ENCODE measurements around the gene NKAIN4. TPM values are rescaled to one million over a fixed set of nuclear protein-coding genes. Genes with fewer than 3 reads are reported as not detected.
A peak's percentile ranks its signal among the peaks of the same experiment; 100 is the strongest.

The NKAIN4 gene
- polyA plus RNA-seq, 1 donor, result 20.7 TPM

- no peak for DNase-seq
Observed at GRCh38 chr20:63275825-63276224, 21.6 kb upstream of the NKAIN4 start.

DNA sequence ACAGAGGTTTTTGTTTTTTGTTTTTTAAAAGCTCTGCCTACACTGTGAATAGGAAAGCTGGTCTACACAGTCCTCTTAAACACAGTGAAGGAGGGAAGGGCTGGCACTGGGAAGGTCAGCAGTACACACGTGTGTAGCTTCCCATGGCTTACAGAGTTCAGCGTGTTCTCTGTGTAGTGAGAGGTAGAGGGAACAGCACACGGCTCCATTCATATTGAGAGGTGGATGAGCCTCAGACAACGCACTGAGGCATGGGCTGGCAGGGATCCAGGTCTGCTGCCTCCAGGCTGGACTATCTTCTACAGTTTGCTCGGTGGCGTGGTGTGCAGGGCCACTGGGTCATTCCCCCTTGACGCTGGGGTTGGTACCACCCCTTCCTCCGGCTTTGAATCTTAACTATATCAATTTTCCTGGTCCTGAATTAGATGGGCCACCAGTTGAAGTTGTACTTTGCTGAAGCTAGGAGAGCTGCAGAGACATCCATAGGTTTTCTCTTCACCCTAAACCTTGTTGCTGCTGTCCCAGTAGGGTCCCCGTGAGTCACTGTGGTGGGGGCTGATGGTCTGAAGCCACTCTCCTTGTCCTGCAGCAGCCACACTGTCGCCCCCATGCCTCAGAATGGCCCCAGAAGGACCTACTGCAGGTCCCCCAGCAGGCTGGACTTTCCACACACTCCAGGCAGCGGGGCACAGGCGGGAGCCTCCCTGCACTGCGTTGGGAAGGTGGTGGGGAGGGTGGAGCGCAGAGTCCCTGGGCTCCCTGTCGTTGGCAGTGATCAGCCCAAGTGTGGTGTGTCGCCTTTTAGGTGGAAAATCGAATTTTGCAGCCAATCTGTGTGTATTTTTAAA, 20.3 kb upstream of the NKAIN4 start:
- no peak for DNase-seq

- no peak for DNase-seq
Observed at GRCh38 chr20:63273635-63274380, 19.5 kb upstream of the NKAIN4 start.

- DNase-seq, result no peak
Observed at GRCh38 chr20:63273059-63273579, 18.9 kb upstream of the NKAIN4 start.

DNA sequence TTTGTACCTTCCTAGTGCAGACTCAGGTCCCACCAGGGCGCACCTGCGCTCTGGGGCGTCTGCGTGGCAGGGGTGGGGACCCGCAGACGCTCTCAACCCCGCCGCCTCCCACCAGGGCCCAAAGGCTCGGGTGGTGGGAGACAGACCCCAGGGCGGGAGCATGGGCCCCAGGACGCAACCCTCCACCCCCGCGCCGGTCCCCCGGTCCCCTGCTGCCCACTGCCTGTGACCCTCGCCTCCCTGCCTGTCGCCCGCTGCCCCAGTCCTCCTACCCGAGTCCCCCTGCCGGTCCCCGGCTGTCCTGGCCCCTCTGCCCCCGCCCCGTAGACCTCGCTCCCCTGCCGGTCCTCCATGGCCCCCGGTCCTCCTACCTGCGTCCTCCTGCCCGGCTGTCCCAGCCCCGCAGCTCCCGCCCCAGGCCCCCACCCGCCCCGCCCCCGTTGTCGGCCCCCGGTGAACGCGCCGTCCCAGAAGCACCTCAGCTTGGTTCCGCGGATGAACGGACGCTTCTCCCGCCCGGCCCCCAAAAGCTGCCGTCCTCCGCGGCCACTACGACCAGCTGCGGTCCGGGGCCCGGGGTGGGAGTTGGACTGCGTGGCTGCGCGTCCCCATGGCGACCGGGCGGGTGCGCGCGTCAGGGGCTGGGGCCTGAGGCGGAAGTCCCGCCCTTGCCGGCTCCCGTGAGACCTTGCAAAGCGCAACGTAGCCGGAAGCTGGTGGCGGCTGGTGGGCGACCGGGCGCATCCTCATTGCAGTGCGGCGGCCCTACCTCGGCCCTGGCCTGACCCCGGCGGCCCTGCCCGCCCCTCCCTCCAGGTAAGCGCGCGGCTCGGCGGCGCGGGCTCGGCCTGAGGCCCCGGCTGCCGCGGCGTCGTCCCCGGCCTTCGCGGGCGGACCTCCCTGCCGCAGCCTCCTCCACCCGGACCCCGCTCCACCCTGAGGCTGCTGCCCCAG, 18.1 kb upstream of the NKAIN4 start, which contains the start of gene ARFGAP1:
Gene ARFGAP1 (plus strand): TSS at position 709 of the 954 bp plus-strand sequence. CDS start 2,768 bp downstream, outside the sequence.
- peak; percentile 91 for DNase-seq

- no peak for DNase-seq
Observed at GRCh38 chr20:63270606-63271325, 16.5 kb upstream of the NKAIN4 start.

DNA sequence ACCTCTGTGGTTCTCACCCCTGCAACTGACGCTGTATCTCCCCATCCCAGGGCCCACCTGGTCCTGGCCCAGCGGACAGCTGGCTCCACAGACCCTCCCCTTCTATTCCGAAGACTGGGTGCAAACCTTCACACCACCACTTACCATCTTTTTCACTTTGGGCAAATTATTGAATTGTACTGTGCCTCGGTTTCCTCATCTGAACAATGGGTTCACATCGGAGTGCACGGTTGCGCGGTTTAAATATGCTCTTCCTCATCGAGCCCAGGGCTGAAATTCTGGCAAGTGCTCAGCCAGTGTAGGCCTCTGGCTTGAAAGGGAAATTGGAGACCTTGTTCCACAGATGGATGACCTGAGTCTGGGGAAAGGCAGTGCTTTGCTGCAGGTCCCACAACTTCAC, 15.5 kb upstream of the NKAIN4 start:
- DNase-seq, result no peak

- no peak for DNase-seq
Observed at GRCh38 chr20:63268671-63269439, 14.6 kb upstream of the NKAIN4 start.

DNA sequence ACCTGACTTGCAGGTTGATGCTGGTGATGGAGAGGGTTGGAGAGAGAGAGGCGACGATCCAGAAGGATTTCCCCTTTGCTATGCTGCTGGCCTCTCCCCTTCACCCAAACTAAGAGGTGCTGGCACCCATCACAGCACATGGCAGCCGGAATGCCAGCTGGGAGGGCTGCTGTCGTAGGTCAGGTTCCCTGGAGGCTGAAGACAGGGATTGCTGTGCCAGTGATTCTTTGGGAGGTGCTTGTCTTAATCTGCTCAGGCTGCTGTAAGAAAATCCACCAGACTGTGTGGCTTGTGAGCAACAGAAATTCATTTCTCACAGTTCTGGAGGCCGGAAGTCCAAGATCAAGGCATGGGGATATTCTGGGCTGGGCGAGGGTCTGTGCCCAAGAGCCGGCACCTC, 14.0 kb upstream of the NKAIN4 start:
- DNase-seq, result no peak

- no peak for DNase-seq
Observed at GRCh38 chr20:63267691-63268090, 13.4 kb upstream of the NKAIN4 start.

DNA sequence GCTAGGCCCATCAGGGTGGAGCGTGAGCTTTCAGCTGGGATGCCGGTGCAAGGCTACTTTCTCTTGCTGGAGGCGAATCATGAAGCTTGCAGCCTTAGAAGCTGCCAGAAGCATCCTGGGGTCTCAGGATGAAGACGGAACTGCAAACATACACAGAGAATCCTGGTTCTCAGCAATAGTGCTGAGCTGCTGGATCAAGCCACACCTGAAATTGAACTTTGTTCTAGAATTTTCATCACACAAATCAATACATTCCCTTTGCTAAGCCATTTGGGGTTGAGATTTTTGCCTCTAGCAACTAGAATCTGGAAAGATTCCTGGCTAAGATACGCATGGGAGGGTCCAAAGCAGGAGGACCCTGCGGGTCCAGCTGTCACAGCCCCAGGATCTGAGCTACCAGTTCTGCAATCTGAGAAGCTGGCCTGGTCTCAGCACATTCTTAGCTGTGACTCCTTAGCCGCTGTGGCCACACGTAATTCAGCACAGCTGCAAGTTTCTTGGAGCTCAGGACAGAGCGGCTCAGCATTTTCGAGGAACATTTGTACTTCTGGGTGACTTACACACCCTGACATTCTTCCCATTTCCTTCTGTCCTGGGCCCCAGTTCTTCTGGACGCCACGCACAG, 11.7 kb upstream of the NKAIN4 start:
- no peak for DNase-seq

GRCh38 chr20:63264519-63264918, 10.3 kb upstream of the NKAIN4 start:
- no peak for DNase-seq

- no peak for DNase-seq
Observed at GRCh38 chr20:63264000-63264399, 9.7 kb upstream of the NKAIN4 start.

DNA sequence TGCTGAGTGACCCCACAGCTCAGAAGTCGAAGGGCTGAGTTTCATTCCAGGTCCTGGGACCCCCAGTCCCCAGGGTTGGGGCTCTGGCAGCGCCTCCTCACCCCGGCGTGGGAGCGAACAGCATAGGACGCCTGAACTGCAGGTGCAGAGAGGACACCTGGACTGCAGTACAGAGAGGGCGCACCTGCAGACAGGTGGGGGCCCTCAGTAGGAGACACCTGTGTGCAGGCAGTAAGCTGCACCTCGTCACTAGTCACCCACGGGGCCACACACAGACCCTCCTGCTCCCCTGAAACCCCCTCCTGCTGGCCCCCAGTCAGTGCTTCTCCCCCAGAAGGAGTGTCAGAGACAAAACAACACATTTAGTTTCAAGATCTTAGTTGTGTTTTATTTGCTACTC, 8.6 kb upstream of the NKAIN4 start:
- DNase-seq, result no peak

DNA sequence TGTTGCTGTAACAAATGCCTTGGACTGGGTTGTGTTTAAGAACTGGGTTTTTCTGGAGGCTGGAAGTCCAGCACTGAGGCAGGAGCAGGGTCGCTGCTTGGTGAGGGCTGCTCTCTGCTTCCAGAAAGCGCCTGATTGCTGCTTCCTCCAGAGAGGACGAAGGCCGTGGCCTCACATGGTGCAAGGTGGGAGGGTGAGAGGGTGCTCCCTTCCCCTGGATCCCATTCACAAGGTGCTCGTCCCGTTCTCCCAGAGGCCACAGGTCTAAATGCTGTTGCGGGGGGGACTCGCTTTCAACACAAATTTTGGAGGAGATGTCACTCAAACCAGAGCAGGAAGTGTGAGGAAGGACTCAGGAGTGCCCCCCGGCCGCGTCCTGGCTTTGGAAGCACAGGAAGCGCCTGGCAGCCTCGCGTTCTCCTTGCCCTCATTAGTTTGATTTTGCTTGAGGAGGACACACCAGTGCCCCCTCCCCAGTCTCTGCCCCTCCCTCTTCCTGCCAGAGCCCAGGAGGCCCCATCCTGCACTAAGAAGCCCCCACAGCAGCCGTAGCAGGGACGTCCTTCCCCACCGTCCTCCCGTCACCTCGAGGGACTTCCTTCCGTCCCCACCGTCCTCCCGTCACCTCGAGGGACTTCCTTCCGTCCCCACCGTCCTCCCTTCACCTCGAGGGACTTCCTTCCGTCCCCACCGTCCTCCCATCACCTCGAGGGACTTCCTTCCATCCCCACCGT, 7.7 kb upstream of the NKAIN4 start:
- no peak for DNase-seq

DNA sequence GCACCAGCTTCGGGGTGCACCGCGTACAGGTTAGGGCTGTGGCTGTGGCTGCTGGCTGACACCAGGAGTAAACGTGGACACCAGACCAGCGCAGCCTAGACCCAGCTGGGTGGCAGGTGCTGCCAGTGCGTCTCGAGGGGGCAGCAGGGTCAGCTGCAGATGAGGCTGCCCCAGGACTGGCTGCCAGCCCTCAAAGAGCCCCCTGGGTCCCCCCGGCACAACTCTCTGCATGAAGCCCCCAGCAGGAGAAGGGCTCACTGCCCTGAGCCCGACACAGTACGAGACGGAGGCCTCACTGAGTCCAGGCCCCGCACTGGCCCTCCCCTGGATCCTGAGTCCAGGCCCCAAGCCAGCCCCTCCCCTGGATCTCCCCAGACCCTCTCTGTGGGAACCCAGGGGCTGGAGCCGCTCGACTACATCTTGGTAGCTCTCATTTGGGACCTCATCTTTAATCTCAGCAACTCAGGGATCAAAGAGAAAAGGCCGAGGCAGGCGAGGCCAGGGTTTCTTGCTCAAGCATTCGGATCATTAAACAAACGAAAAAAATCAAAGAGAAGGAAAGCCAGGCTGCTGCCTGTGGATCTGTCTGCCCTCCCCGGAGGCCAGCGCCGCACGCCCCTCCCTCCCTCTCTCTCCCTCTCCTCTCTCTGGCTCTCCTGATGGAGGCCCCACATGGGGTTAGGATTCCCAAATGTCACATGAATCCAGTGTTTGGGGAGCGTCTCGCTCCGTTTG, 7.0 kb upstream of the NKAIN4 start:
- peak; percentile 75 for DNase-seq

GRCh38 chr20:63260521-63260920, 6.3 kb upstream of the NKAIN4 start:
- no peak for DNase-seq

GRCh38 chr20:63259734-63260460, 5.6 kb upstream of the NKAIN4 start:
- DNase-seq, result no peak
